Stimulated activated memory B cell treated with anti-CD40 and anti-IgM and Interleukin-4, amounts not matched to agents 10 μg/mL and 1 μg/mL and 100 μg/mL, for 72 hours (primary cell): ENCODE measurements around the gene DPH7.
"Not testable (repeated sequence)": the region's sequence is repeated elsewhere in the genome, so short reads cannot be mapped to it uniquely, and the experiment has no call there.

ENCODE experiments used
- ATAC-seq: fragments of 150-1000 bp; cut with Tn5 transposase; 2 replicates; pipeline ENCODE4 v1.10.0; 2021
- H3K27ac Mint-ChIP-seq: one replicate; pipeline ENCODE4 v1.8.0; 2022; ENCODE audit warnings: mild to moderate bottlenecking, mixed read lengths
- H3K27me3 Mint-ChIP-seq: one replicate; pipeline ENCODE4 v1.8.0; 2022; ENCODE audit warnings: mixed read lengths
- H3K36me3 Mint-ChIP-seq: one replicate; pipeline ENCODE4 v1.8.0; 2022; ENCODE audit warnings: mixed read lengths
- H3K4me1 Mint-ChIP-seq: one replicate; pipeline ENCODE4 v1.8.0; 2022; ENCODE audit warnings: mixed read lengths
- H3K4me3 Mint-ChIP-seq: one replicate; pipeline ENCODE4 v1.8.0; 2022; ENCODE audit warnings: mild to moderate bottlenecking, moderate library complexity, mixed read lengths
- H3K9me3 Mint-ChIP-seq: one replicate; pipeline ENCODE4 v1.8.0; 2022; ENCODE audit warnings: mixed read lengths

The DPH7 gene

DNA sequence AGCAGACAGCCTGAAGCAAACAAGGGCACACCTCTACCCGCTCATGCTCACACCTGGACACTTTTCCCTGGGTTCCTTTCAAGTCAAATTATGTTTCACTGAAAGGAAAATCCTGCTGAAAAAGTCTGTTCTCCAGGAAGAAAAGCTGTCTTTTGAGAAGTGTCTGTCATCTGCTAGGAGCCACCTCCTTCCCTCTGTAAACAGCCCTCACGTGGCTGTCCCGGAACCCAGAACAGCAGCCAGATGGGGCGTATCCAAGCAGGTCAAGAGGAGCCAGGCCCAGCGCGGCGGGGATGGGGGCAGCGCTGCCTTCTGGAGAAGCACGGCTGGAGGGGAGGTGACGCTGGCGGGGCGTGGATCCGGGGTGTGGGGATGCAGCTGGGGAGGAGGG, 28.5 kb downstream of the DPH7 start, which contains the start of gene PNPLA7:
Gene PNPLA7, minus strand, starts transcription at position 172 of the 391 bp plus-strand sequence. CDS start 205 bp downstream, outside the sequence.
- peaks cover 3% of the 10 kb centered on the region for H3K36me3 Mint-ChIP-seq
- H3K4me3 Mint-ChIP-seq = peak within 1 kb of the TSS; percentile 88
- peaks cover 4% of the 10 kb centered on the region for H3K9me3 Mint-ChIP-seq
- ATAC-seq = peak; percentile 55
- H3K4me1 Mint-ChIP-seq = peaks cover 38% of the 10 kb centered on the region
- peak within 1 kb of the TSS; percentile 84 for H3K27ac Mint-ChIP-seq
- no peaks in the 10 kb centered on the region for H3K27me3 Mint-ChIP-seq

GRCh38 chr9:137547687-137548543, 30.8 kb downstream of the DPH7 start:
- Mint-ChIP-seq H3K4me3 (no peak overlapping the region), H3K9me3 (peaks cover 4% of the 10 kb centered on the region), H3K4me1 (peaks cover 38% of the 10 kb centered on the region), H3K27me3 (no peaks in the 10 kb centered on the region), H3K36me3 (peaks cover 5% of the 10 kb centered on the region), H3K27ac (peak overlapping the region; percentile 81)
- ATAC-seq = no peak

- Mint-ChIP-seq H3K36me3 (peaks cover 9% of the 10 kb centered on the region), H3K27ac (no peak overlapping the region), H3K27me3 (no peaks in the 10 kb centered on the region), H3K9me3 (peaks cover 4% of the 10 kb centered on the region), H3K4me1 (peaks cover 25% of the 10 kb centered on the region), H3K4me3 (no peak overlapping the region)
- no peak for ATAC-seq
These were observed 33.6 kb downstream of the DPH7 start for GRCh38 chr9:137545123-137545522.

DNA sequence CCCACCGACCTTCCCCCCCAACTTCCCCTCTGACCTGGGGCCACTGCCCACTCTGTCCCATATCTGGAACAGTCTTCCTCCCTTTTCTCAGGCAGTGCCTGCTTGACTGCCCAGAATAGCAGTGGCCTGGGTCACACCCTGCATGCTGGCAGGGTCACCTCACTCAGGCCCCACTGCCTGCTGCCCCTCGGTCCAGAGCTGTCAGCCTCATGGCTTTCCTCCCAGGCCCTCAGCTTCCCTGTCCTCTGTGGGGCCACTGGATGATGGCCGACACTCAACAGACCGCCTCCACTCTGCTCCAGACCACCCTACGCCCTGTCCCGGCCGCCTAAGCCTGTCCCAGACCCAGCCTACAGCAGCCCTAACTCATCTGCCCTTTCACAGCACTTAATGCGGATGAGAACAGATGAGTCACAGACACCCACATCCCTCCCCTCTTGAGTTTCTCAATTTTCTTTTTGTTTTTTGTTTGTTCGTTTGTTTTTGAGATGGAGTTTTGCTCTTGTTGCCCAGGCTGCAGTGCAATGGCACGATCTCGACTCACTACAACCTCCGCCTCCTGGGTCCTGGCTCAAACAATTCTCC, 34.5 kb downstream of the DPH7 start:
- Mint-ChIP-seq H3K4me3 (no peak overlapping the region), H3K36me3 (peaks cover 9% of the 10 kb centered on the region), H3K27ac (no peak overlapping the region), H3K27me3 (no peaks in the 10 kb centered on the region), H3K4me1 (peaks cover 17% of the 10 kb centered on the region), H3K9me3 (peaks cover 4% of the 10 kb centered on the region)
- ATAC-seq = no peak

GRCh38 chr9:137543237-137543963, 35.3 kb downstream of the DPH7 start:
- no peak overlapping the region for H3K27ac Mint-ChIP-seq
- H3K4me3 Mint-ChIP-seq = no peak overlapping the region
- peaks cover 4% of the 10 kb centered on the region for H3K9me3 Mint-ChIP-seq
- ATAC-seq = no peak
- peaks cover 11% of the 10 kb centered on the region for H3K4me1 Mint-ChIP-seq
- no peaks in the 10 kb centered on the region for H3K27me3 Mint-ChIP-seq
- H3K36me3 Mint-ChIP-seq = peaks cover 9% of the 10 kb centered on the region

- Mint-ChIP-seq H3K4me1 (peaks cover 4% of the 10 kb centered on the region), H3K4me3 (no peak overlapping the region), H3K36me3 (peaks cover 9% of the 10 kb centered on the region), H3K9me3 (peaks cover 4% of the 10 kb centered on the region), H3K27ac (no peak overlapping the region), H3K27me3 (no peaks in the 10 kb centered on the region)
- ATAC-seq = no peak
These were observed 36.2 kb downstream of the DPH7 start for GRCh38 chr9:137542486-137542885.

GRCh38 chr9:137540536-137540935, 38.2 kb downstream of the DPH7 start:
- H3K27me3 Mint-ChIP-seq = no peaks in the 10 kb centered on the region
- H3K9me3 Mint-ChIP-seq = peaks cover 5% of the 10 kb centered on the region
- no peak overlapping the region for H3K4me3 Mint-ChIP-seq
- H3K27ac Mint-ChIP-seq = no peak overlapping the region
- no peak for ATAC-seq
- peaks cover 9% of the 10 kb centered on the region for H3K36me3 Mint-ChIP-seq
- peaks cover 13% of the 10 kb centered on the region for H3K4me1 Mint-ChIP-seq

DNA sequence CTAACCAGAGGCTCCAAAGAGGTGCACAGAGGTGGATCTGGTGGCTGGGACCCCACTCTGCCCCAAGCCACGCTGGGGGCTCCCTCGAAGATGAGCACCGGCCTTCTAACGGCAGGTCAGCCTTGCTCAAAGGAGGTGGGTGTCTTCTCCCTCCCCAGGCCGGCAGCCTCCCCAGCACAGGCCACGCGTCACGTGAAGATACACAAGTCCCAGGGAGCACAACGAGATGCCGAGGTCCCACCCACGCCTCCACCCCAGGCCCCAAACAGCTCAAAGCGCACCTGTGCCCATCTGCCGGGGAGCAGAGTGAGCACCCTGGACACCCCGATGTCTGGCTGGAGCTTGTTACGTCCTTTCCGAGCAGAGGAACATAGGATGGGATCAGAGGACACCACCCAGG, 40.7 kb downstream of the DPH7 start:
- Mint-ChIP-seq H3K36me3 (peaks cover 11% of the 10 kb centered on the region), H3K4me1 (peaks cover 25% of the 10 kb centered on the region), H3K27ac (no peak overlapping the region), H3K27me3 (no peaks in the 10 kb centered on the region), H3K9me3 (peaks cover 5% of the 10 kb centered on the region), H3K4me3 (no peak overlapping the region)
- no peak for ATAC-seq

DNA sequence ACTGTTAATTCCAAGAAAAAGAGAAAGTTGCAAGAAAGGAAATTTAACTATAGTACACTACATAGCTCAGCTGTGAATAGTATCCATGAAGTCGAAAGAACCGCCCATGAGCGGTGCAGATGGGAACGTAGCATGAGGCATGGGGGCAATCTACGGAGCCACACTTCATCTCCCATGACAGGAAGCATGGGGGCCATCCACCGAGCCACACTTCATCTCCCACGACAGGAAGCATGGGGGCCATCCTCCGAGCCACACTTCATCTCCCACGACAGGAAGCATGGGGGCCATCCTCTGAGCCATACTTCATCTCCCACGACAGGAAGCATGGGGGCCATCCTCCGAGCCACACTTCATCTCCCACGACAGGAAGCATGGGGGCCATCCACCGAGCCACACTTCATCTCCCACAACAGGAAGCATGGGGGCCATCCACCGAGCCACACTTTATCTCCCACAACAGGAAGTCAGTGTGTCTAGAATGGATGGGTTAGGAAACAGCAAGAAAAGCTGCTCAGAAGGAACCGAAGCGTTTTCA, 42.1 kb downstream of the DPH7 start:
- Mint-ChIP-seq H3K27ac (peak overlapping the region; percentile 18), H3K4me1 (peaks cover 25% of the 10 kb centered on the region)
- H3K36me3 Mint-ChIP-seq, ATAC-seq, H3K4me3 Mint-ChIP-seq, H3K27me3 Mint-ChIP-seq, H3K9me3 Mint-ChIP-seq: not testable (repeated sequence)

DNA sequence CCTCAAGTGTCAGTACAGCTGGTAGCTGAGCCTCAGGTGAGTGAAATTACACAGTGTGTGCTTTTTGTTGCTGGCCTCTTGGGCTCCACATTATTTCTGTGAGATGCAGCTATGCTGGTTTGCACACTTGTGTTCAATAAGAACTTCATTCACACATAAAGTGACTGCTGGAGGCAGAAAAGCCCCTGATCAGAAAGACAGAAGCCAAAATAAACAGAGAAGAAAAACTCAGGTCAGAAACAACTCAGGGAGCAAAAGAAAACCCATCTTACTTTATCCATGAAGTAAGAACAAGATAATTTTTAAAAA, 43.7 kb downstream of the DPH7 start:
- Mint-ChIP-seq H3K4me1 (peaks cover 25% of the 10 kb centered on the region), H3K27me3 (no peaks in the 10 kb centered on the region), H3K36me3 (peaks cover 6% of the 10 kb centered on the region), H3K27ac (peak overlapping the region; percentile 73), H3K9me3 (peaks cover 5% of the 10 kb centered on the region), H3K4me3 (no peak overlapping the region)
- no peak for ATAC-seq

DNA sequence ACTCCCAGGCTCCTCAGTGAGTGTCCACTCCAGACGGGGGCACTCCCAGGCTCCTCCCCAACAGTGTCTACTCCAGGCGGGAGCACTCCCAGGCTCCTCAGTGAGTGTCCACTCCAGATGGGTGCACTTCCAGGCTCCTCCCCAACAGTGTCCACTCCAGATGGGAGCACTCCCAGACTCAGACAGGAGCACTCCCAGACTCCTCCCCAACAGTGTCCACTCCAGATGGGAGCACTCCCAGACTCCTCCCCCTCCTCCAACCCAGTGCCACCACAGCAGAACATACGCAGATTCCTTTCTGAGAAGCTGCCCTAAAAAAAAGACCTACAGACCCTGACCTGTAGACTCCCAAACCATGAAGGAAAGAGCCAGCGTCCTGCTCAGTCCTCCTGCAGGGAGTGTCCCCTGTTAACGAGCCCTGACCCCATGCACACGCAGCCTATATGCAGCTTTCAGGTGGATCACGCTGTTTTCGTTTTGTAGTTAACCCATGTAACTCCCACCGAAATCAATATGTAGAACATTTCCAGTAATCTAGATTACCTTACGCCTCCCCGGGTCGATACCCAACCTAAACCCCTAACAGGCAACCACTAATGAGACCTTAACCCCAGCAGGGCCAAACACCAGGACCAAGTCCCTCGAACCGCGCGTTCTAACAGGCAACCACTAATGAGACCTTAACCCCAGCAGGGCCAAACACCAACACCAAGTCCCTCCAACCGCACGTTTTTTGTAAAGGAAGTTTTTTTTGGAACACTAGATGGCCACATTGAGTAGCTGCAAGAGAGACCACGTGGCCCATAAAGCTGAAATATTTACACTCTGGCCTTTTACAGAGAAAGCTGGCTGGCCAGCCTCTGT, 44.2 kb downstream of the DPH7 start:
- H3K27me3 Mint-ChIP-seq = no peaks in the 10 kb centered on the region
- peak overlapping the region; percentile 73 for H3K27ac Mint-ChIP-seq
- peaks cover 5% of the 10 kb centered on the region for H3K9me3 Mint-ChIP-seq
- H3K36me3 Mint-ChIP-seq = peaks cover 6% of the 10 kb centered on the region
- peak overlapping the region; percentile 13 for H3K4me3 Mint-ChIP-seq
- ATAC-seq = peak; percentile 65
- H3K4me1 Mint-ChIP-seq = peaks cover 25% of the 10 kb centered on the region

DNA sequence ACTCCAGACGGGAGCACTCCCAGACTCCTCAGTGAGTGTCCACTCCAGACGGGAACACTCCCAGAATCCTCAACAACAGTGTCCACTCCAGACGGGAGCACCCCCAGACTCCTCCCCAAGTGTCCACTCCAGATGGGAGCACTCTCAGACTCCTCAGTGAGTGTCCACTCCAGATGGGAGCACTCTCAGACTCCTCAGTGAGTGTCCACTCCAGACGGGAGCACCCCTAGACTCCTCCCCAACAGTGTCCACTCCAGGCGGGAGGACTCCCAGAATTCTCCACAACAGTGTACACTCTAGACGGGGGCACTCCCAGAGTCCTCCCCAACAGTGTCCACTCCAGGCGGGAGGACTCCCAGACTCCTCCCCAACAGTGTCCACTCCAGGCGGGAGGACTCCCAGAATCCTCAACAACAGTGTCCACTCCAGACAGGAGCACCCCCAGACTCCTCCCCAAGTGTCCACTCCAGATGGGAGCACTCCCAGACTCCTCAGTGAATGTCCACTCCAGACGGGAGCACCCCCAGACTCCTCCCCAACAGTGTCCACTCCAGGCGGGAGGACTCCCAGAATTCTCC, 45.7 kb downstream of the DPH7 start:
- not testable (repeated sequence) for H3K4me3 Mint-ChIP-seq, H3K9me3 Mint-ChIP-seq, ATAC-seq, H3K27me3 Mint-ChIP-seq, H3K36me3 Mint-ChIP-seq, H3K27ac Mint-ChIP-seq
- peaks cover 25% of the 10 kb centered on the region for H3K4me1 Mint-ChIP-seq

DNA sequence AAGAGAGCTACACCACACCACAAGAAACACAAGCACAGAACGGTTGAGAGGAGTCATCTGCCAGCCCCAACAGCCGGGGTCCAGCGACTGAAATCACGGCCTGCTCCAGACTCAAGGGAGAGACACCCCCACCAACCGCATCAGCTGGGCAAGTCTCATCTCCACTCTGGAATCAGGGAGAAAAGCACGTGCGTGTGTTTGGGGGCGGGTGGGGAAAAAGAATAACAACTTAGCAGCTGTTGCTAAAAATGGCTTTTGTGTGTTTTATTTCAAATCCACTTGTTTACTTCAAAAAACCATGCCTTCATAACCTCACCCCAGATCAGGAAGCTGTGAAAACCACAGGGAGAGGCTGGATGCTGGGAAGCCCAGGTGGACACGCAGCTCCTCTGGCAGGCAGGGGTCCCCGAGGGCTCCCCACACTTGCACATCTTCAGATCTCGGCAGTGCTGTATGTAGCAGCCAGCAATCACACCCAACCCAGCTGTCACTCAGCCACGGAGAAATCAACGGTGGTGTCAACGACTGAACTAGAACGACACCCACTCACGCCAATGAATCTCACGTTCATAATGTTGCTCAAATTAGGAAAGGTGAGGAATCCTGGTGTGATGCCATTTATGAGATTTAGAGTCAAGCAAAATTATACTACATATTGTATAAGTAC, 47.5 kb downstream of the DPH7 start:
- Mint-ChIP-seq H3K36me3 (peaks cover 6% of the 10 kb centered on the region), H3K27ac (no peak overlapping the region), H3K9me3 (peaks cover 2% of the 10 kb centered on the region), H3K27me3 (no peaks in the 10 kb centered on the region), H3K4me1 (peaks cover 16% of the 10 kb centered on the region), H3K4me3 (no peak overlapping the region)
- no peak for ATAC-seq

GRCh38 chr9:137530331-137530730, 48.4 kb downstream of the DPH7 start:
- peaks cover 13% of the 10 kb centered on the region for H3K4me1 Mint-ChIP-seq
- H3K27me3 Mint-ChIP-seq = no peaks in the 10 kb centered on the region
- no peaks in the 10 kb centered on the region for H3K9me3 Mint-ChIP-seq
- H3K27ac Mint-ChIP-seq = no peak overlapping the region
- H3K36me3 Mint-ChIP-seq = peaks cover 6% of the 10 kb centered on the region
- no peak overlapping the region for H3K4me3 Mint-ChIP-seq
- no peak for ATAC-seq
